Activated B cell treated with CpG ODN at 0.5 μM for 24 hours (primary cell): Measurements from ENCODE around the gene PPFIBP1. TPM values are rescaled to one million over a fixed set of nuclear protein-coding genes. Genes with fewer than 3 reads are reported as not detected.
"Not testable (repeated sequence)": the region's sequence is repeated elsewhere in the genome, so short reads cannot be mapped to it uniquely, and the experiment has no call there.

ENCODE experiments used
- ATAC-seq: fragments of 200-7000 bp; cut with Tn5 transposase; one replicate; pipeline ENCODE4 v1.10.0; 2021; ENCODE audit warnings: low read depth, mild to moderate bottlenecking, moderate library complexity
- CTCF ChIA-PET: fragments of 350-600 bp; sonication (Branson Sonifier 250); formaldehyde crosslinking; loops from one replicate; lab custom pipeline; 2021; ENCODE audit warnings: antibody characterized with exemption; lab: Charles Lee
- POLR2A ChIA-PET: fragments of 350-600 bp; sonication (Branson Sonifier 250); formaldehyde crosslinking; loops from one replicate; lab custom pipeline; 2021; ENCODE audit warnings: antibody characterized with exemption; lab: Charles Lee
- DNase-seq: peaks from one replicate; pipeline ENCODE4 v3.0.0; 2022
- H3K27ac Mint-ChIP-seq: one replicate; pipeline ENCODE4 v1.8.0; 2020; ENCODE audit warnings: mixed read lengths
- H3K27me3 Mint-ChIP-seq: one replicate; pipeline ENCODE4 v1.8.0; 2021; ENCODE audit warnings: mixed read lengths
- H3K36me3 Mint-ChIP-seq: one replicate; pipeline ENCODE4 v1.8.0; 2021; ENCODE audit warnings: low read depth, mixed read lengths
- H3K4me1 Mint-ChIP-seq: one replicate; pipeline ENCODE4 v1.8.0; 2021; ENCODE audit warnings: mixed read lengths
- H3K4me3 Mint-ChIP-seq: one replicate; pipeline ENCODE4 v1.8.0; 2020; ENCODE audit warnings: mild to moderate bottlenecking, mixed read lengths
- H3K9me3 Mint-ChIP-seq: one replicate; pipeline ENCODE4 v1.8.0; 2020; ENCODE audit warnings: mixed read lengths
- CTCF ChIP-seq: fragments of 200-600 bp; IDR thresholded peaks from one replicate; pipeline ENCODE4 v1.8.0; 2022; ENCODE audit warnings: antibody characterized with exemption, mild to moderate bottlenecking
- intact Hi-C: fragments of 100-400 bp; cut with micrococcal nuclease; formaldehyde crosslinking; loops from one replicate; pipeline ENCODE4 v1.15.1; 2024
- total RNA-seq: library from RNA; stranded (reverse); gene quantifications from 2 replicates; pipeline ENCODE4 v1.2.3, GENCODE V29; 2022

Gene PPFIBP1
- total RNA-seq, 1 donor from 2014 or later = 8.1 TPM

GRCh38 chr12:27651201-27651600, 127.2 kb downstream of the PPFIBP1 start:
- peaks cover 7% of the 10 kb centered on the region for H3K36me3 Mint-ChIP-seq
- no peak overlapping the region for H3K4me3 Mint-ChIP-seq
- POLR2A ChIA-PET = no interaction called here
- intact Hi-C loops = no loop called here
- DNase-seq (no peak), ATAC-seq (no peak)
- no peaks in the 10 kb centered on the region for H3K27me3 Mint-ChIP-seq
- CTCF ChIA-PET = interaction anchor here (2.8 kb wide), 1 partner anchor 217 kb away, joined by 11 read pairs; no protein-coding TSS in a partner anchor
- H3K4me1 Mint-ChIP-seq = no peaks in the 10 kb centered on the region
- H3K27ac Mint-ChIP-seq = no peak overlapping the region
- H3K9me3 Mint-ChIP-seq = no peaks in the 10 kb centered on the region
- TF ChIP-seq CTCF = no peak

GRCh38 chr12:27652174-27652763, 128.3 kb downstream of the PPFIBP1 start:
- H3K9me3 Mint-ChIP-seq = no peaks in the 10 kb centered on the region

GRCh38 chr12:27653661-27654060, 129.7 kb downstream of the PPFIBP1 start:
- Mint-ChIP-seq H3K4me1 (no peaks in the 10 kb centered on the region), H3K27ac (no peak overlapping the region), H3K4me3 (no peak overlapping the region), H3K9me3 (no peaks in the 10 kb centered on the region), H3K36me3 (peaks cover 2% of the 10 kb centered on the region), H3K27me3 (no peaks in the 10 kb centered on the region)
- DNase-seq = no peak
- intact Hi-C loops = no loop called here
- ChIA-PET POLR2A (no interaction called here), CTCF (interaction anchor here (3.3 kb wide), 1 partner anchor 219 kb away, joined by 48 read pairs; no protein-coding TSS in a partner anchor)
- no peak for TF ChIP-seq CTCF
- ATAC-seq = no peak

More at GRCh38 chr12:27652174-27652763, 128.3 kb downstream of the PPFIBP1 start:
- no peak overlapping the region for H3K27ac Mint-ChIP-seq
- no peak overlapping the region for H3K4me3 Mint-ChIP-seq
- POLR2A ChIA-PET = no interaction called here
- ATAC-seq (no peak), DNase-seq (no peak)
- CTCF ChIA-PET = interaction anchor here (3.3 kb wide), 1 partner anchor 217 kb away, joined by 48 read pairs; no protein-coding TSS in a partner anchor
- peaks cover 8% of the 10 kb centered on the region for H3K36me3 Mint-ChIP-seq
- intact Hi-C loops = loop anchor here (1.0 kb wide), 1 partner anchor 217 kb away; no protein-coding TSS in a partner anchor
- no peaks in the 10 kb centered on the region for H3K4me1 Mint-ChIP-seq
- peak; percentile 71 for TF ChIP-seq CTCF
- H3K27me3 Mint-ChIP-seq = no peaks in the 10 kb centered on the region

- CTCF ChIA-PET, H3K27ac Mint-ChIP-seq, H3K9me3 Mint-ChIP-seq, intact Hi-C loops, H3K36me3 Mint-ChIP-seq, DNase-seq, H3K27me3 Mint-ChIP-seq, H3K4me1 Mint-ChIP-seq, POLR2A ChIA-PET, ATAC-seq, H3K4me3 Mint-ChIP-seq: not testable (repeated sequence)
These were observed 131.5 kb downstream of the PPFIBP1 start for GRCh38 chr12:27655476-27655875.

- ATAC-seq = no peak
- POLR2A ChIA-PET = no interaction called here
These were observed 133.3 kb downstream of the PPFIBP1 start for GRCh38 chr12:27657296-27657695.

More at GRCh38 chr12:27657296-27657695, 133.3 kb downstream of the PPFIBP1 start:
- no peaks in the 10 kb centered on the region for H3K9me3 Mint-ChIP-seq
- H3K27me3 Mint-ChIP-seq = no peaks in the 10 kb centered on the region
- DNase-seq = no peak
- H3K27ac Mint-ChIP-seq = no peak overlapping the region
- CTCF ChIA-PET = no interaction called here
- peaks cover 11% of the 10 kb centered on the region for H3K36me3 Mint-ChIP-seq
- no peaks in the 10 kb centered on the region for H3K4me1 Mint-ChIP-seq
- intact Hi-C loops = no loop called here
- TF ChIP-seq CTCF = no peak
- H3K4me3 Mint-ChIP-seq = no peak overlapping the region
